ENCODE results near the gene PPP2R5A. TPM values are rescaled to one million over a fixed set of nuclear protein-coding genes. Genes with fewer than 3 reads are reported as not detected.

The PPP2R5A gene
- total RNA-seq, 1 donor from 2014 or later: 13.0 TPM

DNA sequence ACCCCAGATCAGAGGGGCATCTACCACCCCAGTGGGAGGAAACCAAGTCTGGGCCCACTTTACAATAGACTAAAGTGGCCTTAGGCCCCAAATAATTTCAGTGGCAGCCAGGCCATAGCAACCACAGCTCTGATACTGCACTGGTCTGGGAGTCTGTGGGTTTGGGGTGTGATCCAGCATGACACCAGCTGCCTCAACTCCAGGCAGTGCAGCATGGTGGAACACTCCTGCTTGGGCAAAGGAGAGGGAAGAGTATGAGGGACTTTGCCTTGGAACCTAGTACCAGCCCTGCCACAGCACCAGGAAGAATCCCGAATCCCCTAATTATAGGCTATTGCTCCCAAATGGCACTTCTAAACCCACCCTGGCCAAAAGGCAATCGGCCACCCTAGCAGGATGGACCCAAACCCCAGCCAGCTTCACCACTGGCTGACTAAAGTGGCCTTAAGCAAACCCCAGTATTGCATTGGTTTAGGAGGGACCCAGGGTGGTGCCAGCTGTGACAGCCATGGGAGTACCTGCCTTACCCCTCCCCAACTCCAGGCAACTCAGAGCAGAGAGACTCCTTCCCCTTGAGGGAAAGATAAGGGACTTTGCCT is 82.4 kb downstream of the PPP2R5A start:
- no peaks in the 10 kb centered on the region for H3K27me3 Mint-ChIP-seq (ENCODE audit: low read depth)
- no peak overlapping the region for H3K4me3 Mint-ChIP-seq
- H3K4me1 Mint-ChIP-seq: no peaks in the 10 kb centered on the region
- no peak for DNase-seq (ENCODE audit: low read depth, low spot score)
- no peak overlapping the region for H3K27ac Mint-ChIP-seq (ENCODE audit: unreplicated experiment)
- TF ChIP-seq, protein P1, sequence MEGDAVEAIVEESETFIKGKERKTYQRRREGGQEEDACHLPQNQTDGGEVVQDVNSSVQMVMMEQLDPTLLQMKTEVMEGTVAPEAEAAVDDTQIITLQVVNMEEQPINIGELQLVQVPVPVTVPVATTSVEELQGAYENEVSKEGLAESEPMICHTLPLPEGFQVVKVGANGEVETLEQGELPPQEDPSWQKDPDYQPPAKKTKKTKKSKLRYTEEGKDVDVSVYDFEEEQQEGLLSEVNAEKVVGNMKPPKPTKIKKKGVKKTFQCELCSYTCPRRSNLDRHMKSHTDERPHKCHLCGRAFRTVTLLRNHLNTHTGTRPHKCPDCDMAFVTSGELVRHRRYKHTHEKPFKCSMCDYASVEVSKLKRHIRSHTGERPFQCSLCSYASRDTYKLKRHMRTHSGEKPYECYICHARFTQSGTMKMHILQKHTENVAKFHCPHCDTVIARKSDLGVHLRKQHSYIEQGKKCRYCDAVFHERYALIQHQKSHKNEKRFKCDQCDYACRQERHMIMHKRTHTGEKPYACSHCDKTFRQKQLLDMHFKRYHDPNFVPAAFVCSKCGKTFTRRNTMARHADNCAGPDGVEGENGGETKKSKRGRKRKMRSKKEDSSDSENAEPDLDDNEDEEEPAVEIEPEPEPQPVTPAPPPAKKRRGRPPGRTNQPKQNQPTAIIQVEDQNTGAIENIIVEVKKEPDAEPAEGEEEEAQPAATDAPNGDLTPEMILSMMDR (conservative IDR thresholded peaks at IDR 0.05): no peak
- H3K9me3 Mint-ChIP-seq: peaks cover 12% of the 10 kb centered on the region
- peaks cover 35% of the 10 kb centered on the region for H3K36me3 Mint-ChIP-seq (ENCODE audit: low read depth)

DNA sequence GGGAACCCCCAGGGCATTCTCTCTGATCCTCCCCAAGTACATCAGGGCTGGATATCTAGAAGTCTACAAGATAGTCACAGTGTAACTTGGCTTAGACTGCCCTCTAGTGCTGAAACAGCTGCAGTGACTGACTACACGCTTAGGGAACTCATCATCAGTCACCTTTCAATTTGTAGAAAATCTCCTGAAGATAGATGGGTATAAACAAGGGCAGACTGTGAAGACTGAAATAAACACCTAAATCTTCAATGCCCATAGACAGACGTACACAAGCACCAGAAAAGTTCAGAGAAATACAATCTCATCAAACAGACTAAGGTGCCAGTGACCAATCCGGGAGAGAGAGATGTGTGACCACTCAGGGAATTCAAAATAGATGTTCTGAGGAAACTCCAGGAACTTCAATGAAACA is 82.9 kb downstream of the PPP2R5A start:
- H3K9me3 Mint-ChIP-seq: peaks cover 15% of the 10 kb centered on the region
- H3K27ac Mint-ChIP-seq (ENCODE audit: unreplicated experiment): no peak overlapping the region
- peaks cover 39% of the 10 kb centered on the region for H3K36me3 Mint-ChIP-seq (ENCODE audit: low read depth)
- no peaks in the 10 kb centered on the region for H3K4me1 Mint-ChIP-seq
- TF ChIP-seq, protein P1 (conservative IDR thresholded peaks at IDR 0.05): peak; percentile 86
- H3K4me3 Mint-ChIP-seq: no peak overlapping the region
- peak; percentile 24 for DNase-seq (ENCODE audit: low read depth, low spot score)
- no peaks in the 10 kb centered on the region for H3K27me3 Mint-ChIP-seq (ENCODE audit: low read depth)

DNA sequence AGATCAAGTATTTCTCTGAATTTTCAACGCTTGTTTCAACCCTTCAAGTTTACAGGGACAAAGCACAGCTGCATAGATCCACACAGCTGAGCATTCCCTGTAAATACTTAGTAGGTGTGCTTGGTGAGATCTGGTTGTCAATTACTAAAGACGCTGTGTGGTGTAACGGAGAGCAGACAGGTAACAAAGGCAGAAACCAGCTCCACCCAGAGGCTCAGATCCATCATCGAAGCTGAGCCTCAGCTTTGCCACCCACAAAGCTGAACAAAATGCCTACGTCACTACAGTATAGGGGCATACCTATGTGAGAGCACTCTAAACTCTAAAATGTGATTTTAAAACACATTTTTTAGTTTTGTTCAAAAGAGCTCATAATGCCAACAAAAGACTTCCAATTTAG is 90.8 kb downstream of the PPP2R5A start:
- TF ChIP-seq, protein P1 (conservative IDR thresholded peaks at IDR 0.05): no peak
- peaks cover 52% of the 10 kb centered on the region for H3K36me3 Mint-ChIP-seq (ENCODE audit: low read depth)
- no peak overlapping the region for H3K27ac Mint-ChIP-seq (ENCODE audit: unreplicated experiment)
- H3K27me3 Mint-ChIP-seq (ENCODE audit: low read depth): no peaks in the 10 kb centered on the region
- DNase-seq (ENCODE audit: low read depth, low spot score): no peak
- no peak overlapping the region for H3K4me3 Mint-ChIP-seq
- H3K4me1 Mint-ChIP-seq: no peaks in the 10 kb centered on the region
- H3K9me3 Mint-ChIP-seq: peaks cover 18% of the 10 kb centered on the region

DNA sequence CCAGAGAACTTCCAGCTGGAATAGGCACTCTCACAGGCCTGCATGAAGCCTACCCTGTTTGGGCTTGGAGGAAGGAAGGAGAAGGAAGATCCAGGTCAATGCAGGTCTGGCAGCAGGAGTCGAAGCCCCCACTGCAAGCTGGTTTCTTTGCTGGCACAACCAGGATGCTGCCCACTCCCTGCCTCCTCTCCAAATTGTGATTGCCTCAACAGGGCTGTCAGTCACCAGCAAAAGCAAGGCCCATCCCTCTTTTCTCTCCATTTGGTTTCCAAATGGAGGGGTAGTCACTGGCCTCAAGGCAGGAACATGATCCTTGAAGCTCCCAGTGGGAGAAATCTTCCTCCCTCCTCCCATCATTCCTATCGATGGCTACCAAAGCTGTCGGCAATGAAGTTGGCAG is 92.4 kb downstream of the PPP2R5A start:
- H3K9me3 Mint-ChIP-seq: peaks cover 12% of the 10 kb centered on the region
- H3K36me3 Mint-ChIP-seq (ENCODE audit: low read depth): peaks cover 37% of the 10 kb centered on the region
- no peak for DNase-seq (ENCODE audit: low read depth, low spot score)
- H3K4me1 Mint-ChIP-seq: no peaks in the 10 kb centered on the region
- TF ChIP-seq, protein P1 (conservative IDR thresholded peaks at IDR 0.05): no peak
- H3K27ac Mint-ChIP-seq (ENCODE audit: unreplicated experiment): no peak overlapping the region
- H3K27me3 Mint-ChIP-seq (ENCODE audit: low read depth): no peaks in the 10 kb centered on the region
- H3K4me3 Mint-ChIP-seq: no peak overlapping the region

DNA sequence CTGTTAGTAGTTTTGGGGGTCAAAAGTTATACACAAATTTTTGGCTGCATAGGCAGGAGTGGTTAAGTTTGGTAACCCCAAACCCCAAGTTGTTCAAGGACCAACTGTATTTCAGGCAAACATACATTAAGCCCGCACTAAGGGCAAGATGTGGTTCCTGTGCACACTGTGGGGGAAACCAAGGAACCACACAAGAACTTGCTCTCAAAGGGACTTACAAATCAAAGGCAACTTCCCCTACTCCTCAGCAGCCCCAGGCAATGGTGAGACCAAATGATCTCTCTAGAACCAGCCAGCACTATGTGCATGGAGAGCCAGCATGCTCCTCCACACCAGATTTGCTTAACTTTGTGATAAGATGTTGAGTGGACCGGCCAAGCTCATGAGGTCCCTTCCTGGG is 94.2 kb downstream of the PPP2R5A start:
- no peaks in the 10 kb centered on the region for H3K27me3 Mint-ChIP-seq (ENCODE audit: low read depth)
- no peaks in the 10 kb centered on the region for H3K9me3 Mint-ChIP-seq
- H3K36me3 Mint-ChIP-seq (ENCODE audit: low read depth): peaks cover 27% of the 10 kb centered on the region
- H3K4me1 Mint-ChIP-seq: no peaks in the 10 kb centered on the region
- TF ChIP-seq, protein P1 (conservative IDR thresholded peaks at IDR 0.05): no peak
- no peak overlapping the region for H3K4me3 Mint-ChIP-seq
- H3K27ac Mint-ChIP-seq (ENCODE audit: unreplicated experiment): no peak overlapping the region
- DNase-seq (ENCODE audit: low read depth, low spot score): no peak
